HG03439 (cell line): Measurements from ENCODE around the gene ERVFRD-1.
"Not testable (repeated sequence)": the region's sequence is repeated elsewhere in the genome, so short reads cannot be mapped to it uniquely, and the experiment has no call there.

Experiments
- ATAC-seq: cut with Tn5 transposase; IDR thresholded peaks from one replicate; pipeline ENCODE4 v1.9.1; 2021; ENCODE audit warnings: mild to moderate bottlenecking, moderate library complexity; ENCODE audit not compliant: unreplicated experiment

ERVFRD-1 gene

GRCh38 chr6:11092668-11093375 lies 18.7 kb downstream of the ERVFRD-1 start:
- ATAC-seq: peak; percentile 31

DNA sequence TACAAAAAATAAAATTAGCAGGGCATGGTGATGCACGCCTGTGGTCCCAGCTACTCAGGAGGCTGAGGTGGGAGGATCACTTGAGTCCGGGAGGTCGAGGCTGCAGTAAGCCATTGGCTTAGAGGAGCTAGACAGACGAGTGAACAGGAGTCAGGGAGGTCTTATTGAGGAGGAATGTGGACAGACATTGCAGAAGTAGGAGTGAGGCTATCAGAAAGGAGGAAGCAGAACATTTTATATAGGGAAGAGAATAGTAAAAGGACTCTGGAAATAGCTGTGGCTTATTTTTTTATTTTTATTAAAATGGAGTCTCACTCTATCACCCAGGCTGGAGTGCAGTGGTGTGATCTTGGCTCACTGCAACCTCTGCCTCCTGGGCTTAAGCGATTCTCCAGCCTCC lies 20.4 kb downstream of the ERVFRD-1 start:
- not testable (repeated sequence) for ATAC-seq

DNA sequence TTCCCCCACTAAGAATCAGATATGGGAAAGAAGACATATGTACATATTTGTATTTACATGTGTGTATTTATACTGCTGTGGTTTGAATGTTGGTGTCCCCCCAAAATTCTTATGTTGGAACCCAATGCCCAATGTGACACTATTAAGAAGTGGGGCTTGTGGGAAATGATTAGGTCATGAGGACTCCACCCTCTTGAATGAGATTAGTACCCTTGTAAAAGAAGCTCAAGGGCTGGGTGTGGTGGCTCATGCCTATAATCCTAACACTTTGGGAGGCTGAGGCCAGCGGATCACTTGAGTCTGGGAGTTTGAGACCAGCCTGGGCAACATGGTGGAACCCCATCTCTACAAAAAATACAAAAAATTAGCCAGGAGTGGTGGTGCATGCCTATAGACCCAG lies 21.8 kb downstream of the ERVFRD-1 start:
- no peak for ATAC-seq

DNA sequence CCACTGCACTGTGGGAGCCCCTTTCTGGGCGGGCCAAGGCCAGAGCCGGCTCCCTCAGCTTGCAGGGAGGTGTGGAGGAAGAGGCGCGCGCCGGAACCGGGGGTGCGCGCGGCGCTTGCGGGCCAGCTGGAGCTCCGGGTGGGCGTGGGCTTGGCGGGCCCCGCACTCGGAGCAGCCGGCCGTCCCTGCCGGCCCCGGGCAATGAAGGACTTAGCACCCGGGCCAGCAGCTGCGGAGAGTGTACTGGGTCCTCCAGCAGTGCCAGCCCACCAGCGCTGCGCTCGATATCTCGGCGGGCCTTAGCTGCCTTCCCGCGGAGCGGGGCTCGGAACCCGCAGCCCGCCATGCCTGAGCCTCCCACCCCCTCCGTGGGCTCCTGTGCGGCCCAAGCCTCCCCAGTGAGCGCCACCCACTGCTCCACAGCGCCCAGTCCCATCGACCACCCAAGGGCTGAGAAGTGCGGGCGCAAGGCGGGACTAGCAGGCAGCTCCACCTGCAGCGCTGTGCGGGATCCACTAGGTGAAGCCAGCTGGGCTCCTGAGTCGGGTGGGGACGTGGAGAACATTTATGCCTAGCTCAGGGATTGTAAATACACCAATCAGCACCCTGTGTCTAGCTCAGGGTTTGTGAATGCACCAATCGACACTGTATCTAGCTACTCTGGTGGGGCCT lies 24.2 kb downstream of the ERVFRD-1 start:
- ATAC-seq: not testable (repeated sequence)

DNA sequence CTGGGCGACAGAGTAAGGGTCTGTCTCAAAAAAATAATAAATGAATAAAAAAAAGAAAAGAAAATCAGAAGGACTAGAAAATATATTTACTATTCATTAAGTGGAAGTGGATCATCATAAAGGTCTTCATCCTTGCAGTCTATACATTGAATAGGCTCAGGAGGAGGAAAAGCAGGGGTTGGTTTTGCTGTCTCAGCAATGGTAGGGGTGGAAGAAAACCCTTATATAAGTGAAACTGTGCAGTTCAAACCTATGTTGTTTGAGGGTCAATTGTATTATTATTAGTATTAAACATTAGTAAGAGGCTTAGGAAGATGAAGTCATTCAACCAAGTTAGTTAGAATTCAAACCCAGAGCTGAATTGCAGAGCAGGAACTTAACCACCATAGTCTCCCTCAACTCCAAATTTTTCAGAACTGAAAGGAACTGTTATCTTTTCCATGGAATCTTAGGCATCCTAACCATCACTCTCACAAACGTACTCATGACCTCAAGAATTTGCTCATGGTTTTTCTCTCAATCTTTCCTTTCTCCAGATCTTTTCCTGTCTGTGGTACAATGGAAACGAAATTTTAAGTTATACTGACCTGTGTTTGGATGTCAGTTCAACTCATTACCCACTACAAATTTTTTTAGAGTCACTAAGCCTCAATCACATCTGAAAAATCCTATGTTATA lies 25.6 kb downstream of the ERVFRD-1 start:
- ATAC-seq: no peak

GRCh38 chr6:11083956-11084355 lies 27.6 kb downstream of the ERVFRD-1 start:
- no peak for ATAC-seq

GRCh38 chr6:11083491-11083890 lies 28.0 kb downstream of the ERVFRD-1 start:
- no peak for ATAC-seq

DNA sequence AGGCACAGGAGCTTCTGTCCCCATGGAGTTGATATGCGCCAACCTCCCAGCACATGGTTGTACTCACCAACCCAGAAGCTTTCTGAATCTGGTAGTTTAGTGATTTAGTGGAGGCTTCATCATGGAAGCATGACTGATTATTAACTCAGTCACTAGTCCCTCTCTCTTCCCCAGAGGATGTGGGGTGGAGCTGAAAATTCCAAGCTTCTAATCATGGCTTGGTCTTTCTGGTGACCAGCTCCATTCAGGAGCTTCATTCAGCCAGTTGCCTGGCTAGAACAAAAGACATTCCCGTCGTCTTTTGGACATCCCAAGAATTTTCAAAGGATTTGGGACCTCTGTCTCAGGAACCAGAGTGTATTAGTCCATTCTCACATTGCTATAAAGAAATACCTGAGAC lies 31.2 kb downstream of the ERVFRD-1 start:
- no peak for ATAC-seq

DNA sequence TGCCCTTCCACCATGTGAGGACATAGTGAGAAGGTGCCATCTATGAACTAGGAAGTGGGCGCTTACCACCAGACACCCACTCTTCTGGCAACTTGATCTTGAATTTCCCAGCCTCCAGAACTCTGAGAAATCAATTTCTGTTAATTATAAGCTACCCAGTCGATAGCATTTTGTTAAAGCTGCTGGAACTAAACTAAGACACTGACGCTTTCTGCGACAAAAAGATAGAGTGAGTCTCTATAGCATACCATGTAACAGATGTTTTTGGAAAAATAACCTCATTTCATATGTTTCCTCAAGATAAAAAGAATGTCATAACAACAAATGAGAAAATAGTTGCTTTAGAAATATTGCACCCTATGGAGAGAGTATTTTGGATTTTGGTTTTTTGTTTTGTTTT lies 33.3 kb downstream of the ERVFRD-1 start:
- no peak for ATAC-seq

GRCh38 chr6:11076540-11076939 lies 35.0 kb downstream of the ERVFRD-1 start:
- no peak for ATAC-seq

GRCh38 chr6:11072101-11072500 lies 39.4 kb downstream of the ERVFRD-1 start:
- ATAC-seq: no peak

- no peak for ATAC-seq
These were observed 41.8 kb downstream of the ERVFRD-1 start for GRCh38 chr6:11069760-11070159.

- no peak for ATAC-seq
These were observed 44.2 kb downstream of the ERVFRD-1 start for GRCh38 chr6:11067348-11067747.

DNA sequence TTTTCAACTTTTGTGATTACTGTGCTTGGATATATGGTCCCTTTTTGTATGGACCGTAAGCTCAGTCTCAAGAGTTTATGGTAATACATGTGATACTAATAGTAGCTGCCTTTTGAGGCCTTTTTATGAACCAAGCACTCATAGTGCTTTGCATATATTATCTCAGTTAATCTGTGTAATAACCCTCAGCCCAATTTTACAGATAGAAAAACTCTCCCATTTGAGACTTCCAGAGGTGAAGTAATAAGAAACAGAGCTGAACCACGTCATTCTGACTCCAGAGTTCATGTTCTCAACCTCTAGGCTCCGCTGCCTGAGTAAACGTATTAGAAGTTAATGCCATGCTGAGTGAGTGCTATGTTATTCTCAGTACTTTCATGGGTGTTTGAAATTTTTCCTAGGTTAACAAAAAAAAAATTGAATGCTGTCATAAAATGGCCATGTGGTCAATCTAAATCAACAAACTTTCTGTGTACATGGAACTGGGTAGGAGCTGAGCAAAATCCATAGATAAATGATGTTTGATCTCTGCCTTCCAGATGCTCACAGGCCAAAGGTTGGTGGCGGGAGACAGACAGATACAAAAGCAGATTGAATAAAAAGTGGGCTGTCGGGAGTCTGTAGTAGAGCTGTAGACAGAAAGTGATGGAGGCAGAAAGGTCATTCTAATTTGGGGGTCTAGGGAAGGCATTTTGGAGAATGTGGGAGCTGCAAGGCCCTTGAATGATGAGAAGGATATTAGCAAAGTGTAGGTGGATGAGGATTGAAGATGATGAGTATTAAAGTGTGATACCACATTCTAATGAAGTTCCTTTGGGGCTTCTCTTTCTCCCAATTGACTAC lies 44.8 kb downstream of the ERVFRD-1 start:
- ATAC-seq: no peak

GRCh38 chr6:11065436-11066202 lies 45.9 kb downstream of the ERVFRD-1 start:
- no peak for ATAC-seq

DNA sequence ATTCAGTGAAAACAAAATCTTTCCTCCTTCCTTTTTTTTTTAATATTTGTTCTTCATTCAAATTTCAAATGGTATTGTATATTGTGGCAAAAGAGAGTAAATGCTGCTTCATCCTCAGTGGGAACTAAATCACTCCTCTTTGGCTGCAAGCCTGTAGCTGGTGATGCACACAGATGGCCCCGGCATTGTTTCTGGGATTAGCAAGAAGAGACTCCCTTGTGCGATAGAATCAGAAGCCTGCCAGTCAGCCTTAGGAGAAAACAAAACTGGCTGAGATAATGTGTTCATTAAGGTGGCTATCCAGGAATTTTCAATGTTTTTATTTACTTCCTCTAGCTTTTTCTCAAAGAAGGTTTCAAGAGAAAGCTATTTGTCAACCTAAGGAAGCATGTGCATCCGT lies 46.7 kb downstream of the ERVFRD-1 start:
- ATAC-seq: no peak

GRCh38 chr6:11062715-11063114 lies 48.8 kb downstream of the ERVFRD-1 start:
- ATAC-seq: no peak

GRCh38 chr6:11062083-11062482 lies 49.4 kb downstream of the ERVFRD-1 start:
- ATAC-seq: no peak

- no peak for ATAC-seq
These were observed 53.1 kb downstream of the ERVFRD-1 start for GRCh38 chr6:11058406-11058805.

GRCh38 chr6:11056871-11057270 lies 54.7 kb downstream of the ERVFRD-1 start:
- ATAC-seq: no peak
